GM19467 (cell line): Measurements from ENCODE around the gene NAT9.

Source experiments
- ATAC-seq: cut with Tn5 transposase; IDR thresholded peaks from one replicate; pipeline ENCODE4 v1.9.1; 2021; ENCODE audit warnings: mild to moderate bottlenecking, moderate library complexity; ENCODE audit not compliant: unreplicated experiment

Gene NAT9

DNA sequence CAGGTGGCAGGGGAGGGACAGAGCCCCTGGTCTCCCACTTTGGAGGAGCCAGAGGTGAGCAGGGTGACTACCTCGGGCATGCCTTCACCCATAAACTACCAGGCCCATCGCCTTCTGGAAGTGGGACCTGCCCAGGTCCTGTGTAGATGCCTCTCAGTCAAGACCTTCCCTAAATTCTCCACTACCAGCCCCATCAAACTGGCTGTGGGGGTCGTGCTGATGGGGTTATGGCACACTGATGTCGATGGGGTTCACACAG is 44.9 kb downstream of the NAT9 start:
- no peak for ATAC-seq

GRCh38 chr17:74730491-74731346 is 45.4 kb downstream of the NAT9 start:
- ATAC-seq = no peak

DNA sequence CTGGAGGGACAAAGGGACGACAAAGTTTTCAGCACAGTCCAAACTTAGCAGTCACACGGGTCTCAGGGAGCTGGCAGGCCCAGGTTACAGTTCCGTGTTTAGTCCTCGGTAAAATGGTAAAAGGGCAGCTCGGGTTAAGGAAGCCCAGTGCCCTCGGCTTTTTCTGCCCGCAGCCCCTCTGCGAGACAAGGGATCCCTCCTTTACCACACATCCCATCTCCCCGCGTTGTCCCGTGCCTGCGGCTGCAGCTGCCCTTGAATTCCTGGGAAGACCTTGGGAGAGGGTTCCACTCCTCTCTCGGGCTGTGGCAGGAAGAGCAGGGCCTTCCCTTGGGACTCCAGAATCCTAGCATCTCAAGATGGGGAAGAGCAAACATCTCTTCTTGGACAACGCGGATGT is 46.3 kb downstream of the NAT9 start:
- ATAC-seq = no peak

- ATAC-seq = no peak
Observed at GRCh38 chr17:74729368-74729767, 46.8 kb downstream of the NAT9 start.

- no peak for ATAC-seq
Observed at GRCh38 chr17:74728702-74729075, 47.5 kb downstream of the NAT9 start.

GRCh38 chr17:74728033-74728701 is 48.0 kb downstream of the NAT9 start:
- ATAC-seq = no peak

DNA sequence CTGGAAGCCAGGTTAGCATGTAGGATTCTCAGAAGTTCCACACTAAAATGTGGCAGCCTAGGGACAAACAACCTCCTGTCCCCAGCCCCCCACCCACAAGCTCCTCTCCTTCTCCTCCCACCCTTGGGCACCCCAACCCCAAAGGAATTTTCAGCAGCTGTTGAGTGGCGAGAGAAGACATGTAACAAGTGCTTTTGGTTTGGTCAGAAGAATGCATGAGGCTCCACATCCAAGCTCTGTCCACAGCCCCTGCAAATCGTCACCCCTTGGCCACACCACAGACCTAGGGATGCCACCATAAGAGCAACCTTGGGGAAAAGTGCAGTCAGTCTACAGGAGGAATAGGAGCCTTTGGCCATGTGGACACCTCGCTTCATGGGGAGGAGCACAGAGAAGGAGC is 51.0 kb downstream of the NAT9 start:
- no peak for ATAC-seq

DNA sequence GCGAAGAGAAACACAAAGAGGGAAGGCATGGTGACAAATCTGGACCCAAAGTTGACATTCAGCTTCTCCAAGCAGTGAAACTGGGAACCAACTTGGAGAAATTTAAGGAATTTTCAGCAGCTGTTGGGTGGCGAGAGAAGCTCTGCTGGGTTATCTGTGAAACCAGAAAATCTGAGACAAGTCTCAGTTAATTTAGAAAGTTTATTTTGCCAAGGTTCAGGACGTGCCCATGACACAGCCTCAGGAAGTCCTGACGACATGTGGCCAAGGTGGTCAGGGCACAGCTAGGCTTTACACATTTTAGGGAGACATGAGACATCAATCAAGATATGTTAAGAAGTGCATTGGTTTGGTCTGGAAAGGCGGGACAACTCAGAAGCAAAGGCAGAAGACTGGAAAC is 52.3 kb downstream of the NAT9 start:
- ATAC-seq = no peak

DNA sequence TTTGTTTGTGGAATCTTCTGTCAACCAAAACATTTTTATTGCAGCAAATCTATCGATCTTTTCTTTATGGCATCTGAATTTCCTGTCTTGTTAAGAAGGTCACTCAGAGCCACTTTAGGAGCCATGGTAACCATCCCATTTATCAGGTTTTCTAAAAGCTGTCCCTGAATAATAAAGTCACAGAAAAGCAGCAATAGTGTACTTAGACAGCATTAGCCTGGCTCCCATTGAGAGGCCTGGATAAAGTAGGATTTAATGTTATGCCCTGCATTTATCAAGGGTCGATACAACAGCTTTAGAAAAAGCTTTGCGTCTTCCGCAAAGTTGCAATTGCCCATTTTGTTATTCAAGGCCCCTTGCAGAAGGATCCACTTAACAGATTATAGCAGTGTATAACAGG is 53.4 kb downstream of the NAT9 start:
- no peak for ATAC-seq
